Chondrocyte (in vitro differentiated cells): ENCODE data around the gene INTS6L. TPM values are rescaled to one million over a fixed set of nuclear protein-coding genes. Genes with fewer than 3 reads are reported as not detected.

Experiments used
- DNase-seq: peaks from one replicate; pipeline ENCODE4 v3.0.0; 2021; ENCODE audit warnings: mixed read lengths, low spot score
- H3K27ac Mint-ChIP-seq: one replicate; pipeline ENCODE4 v1.8.0; 2021; ENCODE audit warnings: mild to moderate bottlenecking, moderate library complexity, mixed read lengths; ENCODE audit not compliant: unreplicated experiment
- H3K27me3 Mint-ChIP-seq: 2 replicates; pipeline ENCODE4 v1.8.0; 2021; ENCODE audit warnings: low read depth, mixed read lengths
- H3K36me3 Mint-ChIP-seq: 2 replicates; pipeline ENCODE4 v1.8.0; 2021; ENCODE audit warnings: low read depth, mixed read lengths
- H3K4me1 Mint-ChIP-seq: 2 replicates; pipeline ENCODE4 v1.8.0; 2021; ENCODE audit warnings: low read depth, mild to moderate bottlenecking, mixed read lengths
- H3K4me3 Mint-ChIP-seq: one replicate; pipeline ENCODE4 v1.8.0; 2021; ENCODE audit warnings: mild to moderate bottlenecking, moderate library complexity, mixed read lengths; ENCODE audit not compliant: unreplicated experiment
- H3K9me3 Mint-ChIP-seq: 2 replicates; pipeline ENCODE4 v1.8.0; 2021; ENCODE audit warnings: low read depth, mixed read lengths
- CTCF ChIP-seq: fragments of 200-600 bp; sonication (generic); IDR thresholded peaks from 2 replicates; pipeline ENCODE4 v1.5.0; 2021; ENCODE audit warnings: antibody characterized with exemption, mild to moderate bottlenecking, moderate library complexity
- total RNA-seq: library from RNA; stranded (reverse); gene quantifications from 3 replicates; pipeline ENCODE4 v1.2.1, GENCODE V29; 2021

Gene INTS6L
- total RNA-seq, 1 donor from 2014 or later: 6.0 TPM

GRCh38 chrX:135543924-135544323, 23.5 kb downstream of the INTS6L start:
- TF ChIP-seq CTCF: peak; percentile 30
- H3K9me3 Mint-ChIP-seq: no peaks in the 10 kb centered on the region
- DNase-seq: no peak
- no peaks in the 10 kb centered on the region for H3K27me3 Mint-ChIP-seq
- no peak overlapping the region for H3K4me3 Mint-ChIP-seq
- H3K4me1 Mint-ChIP-seq: peaks cover 3% of the 10 kb centered on the region
- H3K27ac Mint-ChIP-seq: no peak overlapping the region
- peaks cover 2% of the 10 kb centered on the region for H3K36me3 Mint-ChIP-seq

DNA sequence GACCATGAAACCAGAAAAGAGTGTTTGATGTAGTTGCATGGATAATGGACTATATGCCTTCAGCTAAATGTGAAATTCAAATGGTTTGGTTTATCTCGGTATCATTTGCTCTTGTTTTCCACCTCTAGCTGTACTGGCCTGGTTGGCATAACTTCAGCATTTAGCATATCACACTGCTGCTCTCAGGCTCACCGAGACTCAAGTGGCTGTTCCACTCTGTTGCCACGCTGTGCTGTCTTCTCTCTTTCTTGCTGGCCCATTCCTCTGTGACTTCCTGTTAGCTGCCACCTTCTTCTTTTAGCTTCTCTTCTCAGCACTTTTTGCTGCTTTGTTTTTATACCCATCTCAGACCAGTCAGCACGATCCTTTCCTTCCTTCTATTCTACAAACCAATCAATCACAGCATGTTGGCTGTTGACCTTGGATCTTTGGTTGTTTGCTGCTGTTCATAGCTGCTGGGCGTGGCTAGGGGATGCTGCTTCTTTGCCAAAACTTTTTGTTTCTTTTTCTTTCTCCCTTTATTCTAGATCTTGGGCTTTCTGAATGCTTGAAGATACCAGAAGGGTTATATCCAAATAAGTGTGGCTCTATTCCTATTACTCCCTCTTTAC, 24.0 kb downstream of the INTS6L start:
- TF ChIP-seq CTCF: no peak
- no peaks in the 10 kb centered on the region for H3K27me3 Mint-ChIP-seq
- no peak overlapping the region for H3K27ac Mint-ChIP-seq
- H3K4me1 Mint-ChIP-seq: peaks cover 3% of the 10 kb centered on the region
- no peak for DNase-seq
- H3K4me3 Mint-ChIP-seq: no peak overlapping the region
- peaks cover 2% of the 10 kb centered on the region for H3K36me3 Mint-ChIP-seq
- no peaks in the 10 kb centered on the region for H3K9me3 Mint-ChIP-seq

DNA sequence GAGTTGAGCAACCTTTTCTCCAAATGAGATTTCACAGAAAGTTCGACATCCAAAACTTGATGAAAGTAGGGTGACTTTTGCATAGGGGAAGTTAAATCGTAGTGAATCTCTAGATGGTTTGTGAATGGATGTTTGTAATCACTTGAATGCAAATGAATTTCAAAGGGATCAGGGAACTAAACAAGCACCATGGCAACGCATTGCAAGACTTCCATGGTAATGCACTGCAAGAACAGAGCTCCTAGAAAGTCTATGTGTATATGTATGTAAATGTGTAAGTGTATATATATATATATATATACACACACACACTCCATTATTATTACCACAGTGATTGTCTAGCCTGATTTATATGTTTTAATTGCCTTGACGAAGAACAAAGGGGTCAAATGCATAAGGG, 27.3 kb downstream of the INTS6L start:
- no peaks in the 10 kb centered on the region for H3K27me3 Mint-ChIP-seq

DNA sequence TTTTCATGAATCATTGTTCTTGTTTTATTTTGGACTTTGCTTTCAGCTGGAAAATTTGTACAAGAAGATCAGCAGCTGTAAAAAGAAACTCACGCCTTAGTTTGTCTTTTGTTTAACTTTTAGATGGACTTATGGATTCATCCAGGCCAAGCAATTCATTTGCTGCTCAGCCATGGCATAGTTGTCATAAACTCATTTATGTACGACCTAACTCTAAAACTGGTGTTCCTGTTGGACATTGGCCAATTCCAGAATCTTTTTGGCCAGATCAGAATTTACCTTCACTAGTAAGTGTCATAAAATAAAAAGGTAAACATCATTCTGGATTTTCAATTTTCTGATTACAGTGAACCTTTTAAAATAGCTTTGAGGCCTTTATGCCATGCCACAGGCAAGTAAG, 29.1 kb downstream of the INTS6L start:
- no peak overlapping the region for H3K27ac Mint-ChIP-seq
- H3K4me1 Mint-ChIP-seq: peaks cover 2% of the 10 kb centered on the region
- H3K36me3 Mint-ChIP-seq: peaks cover 5% of the 10 kb centered on the region
- H3K27me3 Mint-ChIP-seq: no peaks in the 10 kb centered on the region
- no peak overlapping the region for H3K4me3 Mint-ChIP-seq
- no peaks in the 10 kb centered on the region for H3K9me3 Mint-ChIP-seq
- no peak for DNase-seq
- TF ChIP-seq CTCF: no peak

More for the DNA sequence above, 27.3 kb downstream of the INTS6L start:
- no peak overlapping the region for H3K27ac Mint-ChIP-seq
- H3K4me1 Mint-ChIP-seq: peaks cover 3% of the 10 kb centered on the region
- H3K36me3 Mint-ChIP-seq: peaks cover 5% of the 10 kb centered on the region
- DNase-seq: no peak
- TF ChIP-seq CTCF: no peak
- no peaks in the 10 kb centered on the region for H3K9me3 Mint-ChIP-seq
- H3K4me3 Mint-ChIP-seq: no peak overlapping the region

- H3K4me1 Mint-ChIP-seq: no peaks in the 10 kb centered on the region
- H3K9me3 Mint-ChIP-seq: peaks cover 5% of the 10 kb centered on the region
- peaks cover 4% of the 10 kb centered on the region for H3K36me3 Mint-ChIP-seq
Measured at GRCh38 chrX:135556055-135556454, 35.6 kb downstream of the INTS6L start.

More at GRCh38 chrX:135556055-135556454, 35.6 kb downstream of the INTS6L start:
- DNase-seq: no peak
- no peak overlapping the region for H3K27ac Mint-ChIP-seq
- H3K27me3 Mint-ChIP-seq: no peaks in the 10 kb centered on the region
- no peak for TF ChIP-seq CTCF
- H3K4me3 Mint-ChIP-seq: no peak overlapping the region
